SK-N-SH (cell line): Measurements from ENCODE around the gene SDK1. TPM values are rescaled to one million over a fixed set of nuclear protein-coding genes. Genes with fewer than 3 reads are reported as not detected.

Experiments
- CTCF ChIA-PET: fragments of 300-600, 350-600 bp; formaldehyde crosslinking; extraction: SDS; loops from one replicate; lab custom pipeline; 2021; lab: Yijun Ruan, JAX
- POLR2A ChIA-PET: fragments of 350-600 bp; sonication (Branson Sonifier 250); formaldehyde crosslinking; extraction: SDS; loops from one replicate; lab custom pipeline; 2020; ENCODE audit warnings: antibody characterized with exemption, inconsistent platforms; lab: Yijun Ruan, JAX
- DNase-seq: peaks from one replicate; pipeline ENCODE4 v3.0.0; 2012
- H2AFZ ChIP-seq: fragments of 200-600 bp; sonication (generic); 2 replicates; pipeline ENCODE4 v1.8.1; 2016; ENCODE audit warnings: antibody characterized with exemption, mild to moderate bottlenecking, low read depth
- H3F3A ChIP-seq: fragments of 200-600 bp; sonication (generic); replicated peaks from 2 replicates; pipeline ENCODE3; 2016; ENCODE audit warnings: antibody characterized with exemption, mild to moderate bottlenecking; ENCODE audit not compliant: insufficient read depth
- H3K27ac ChIP-seq, 2 experiments: fragments of 200-500 bp in 1 of 2; fragments of 200-600 bp in 1 of 2; sonication (Bioruptor generic) in 1 of 2; sonication (generic), shearing (Covaris generic) in 1 of 2; 2 replicates each; pipeline versions ENCODE4 v1.5.1 to v1.6.1; 2014 to 2016; ENCODE audit warnings: low read depth in 2 of 2, inconsistent platforms in 1 of 2, low read length in 1 of 2, mild to moderate bottlenecking in 1 of 2, mixed read lengths in 1 of 2
- H3K27me3 ChIP-seq: fragments of 200-600 bp; sonication (generic), shearing (Covaris generic); 2 replicates; pipeline ENCODE4 v1.6.1; 2016; ENCODE audit warnings: mixed run types; ENCODE audit not compliant: insufficient read depth
- H3K36me3 ChIP-seq, 2 experiments: fragments of 200-500 bp in 1 of 2; fragments of 200-600 bp in 1 of 2; sonication (Bioruptor generic) in 1 of 2; sonication (generic) in 1 of 2; replicated peaks in 1 of 2; 2 replicates each; pipeline versions ENCODE3 to v1.5.1; 2014 to 2016; ENCODE audit warnings: low read length in 1 of 2, mild to moderate bottlenecking in 1 of 2; ENCODE audit not compliant: insufficient read depth in 2 of 2, control insufficient read depth in 1 of 2
- H3K4me1 ChIP-seq, 2 experiments: fragments of 200-500 bp in 1 of 2; fragments of 200-600 bp in 1 of 2; sonication (Bioruptor generic) in 1 of 2; sonication (generic), shearing (Covaris generic) in 1 of 2; 2 replicates each; pipeline versions ENCODE4 v1.5.1 to v1.6.1; 2014 to 2016; ENCODE audit warnings: low read depth in 1 of 2, low read length in 1 of 2, mixed run types in 1 of 2; ENCODE audit not compliant: insufficient read depth in 2 of 2, control insufficient read depth in 1 of 2
- H3K4me2 ChIP-seq: fragments of 200-600 bp; sonication (generic), shearing (Covaris generic); 2 replicates; pipeline ENCODE4 v1.6.1; 2017; ENCODE audit warnings: mixed run types
- H3K4me3 ChIP-seq, 2 experiments: fragments of 200-500 bp in 1 of 2; fragments of 200-600 bp in 1 of 2; sonication (Bioruptor generic) in 1 of 2; sonication (generic), shearing (Covaris generic) in 1 of 2; 2 replicates each; pipeline versions ENCODE4 v1.5.1 to v1.8.1; 2014 to 2016; ENCODE audit warnings: low read depth in 2 of 2, inconsistent platforms in 1 of 2, low read length in 1 of 2, mild to moderate bottlenecking in 1 of 2, mixed read lengths in 1 of 2, moderate library complexity in 1 of 2
- H3K79me2 ChIP-seq: fragments of 200-600 bp; sonication (generic); 2 replicates; pipeline ENCODE4 v1.8.1; 2017; ENCODE audit warnings: mild to moderate bottlenecking; ENCODE audit not compliant: insufficient read depth
- H3K9ac ChIP-seq: fragments of 200-600 bp; sonication (generic); 2 replicates; pipeline ENCODE4 v1.6.1; 2017; ENCODE audit warnings: mixed run types
- H3K9me2 ChIP-seq: fragments of 200-600 bp; sonication (generic); 2 replicates; pipeline ENCODE4 v1.6.1; 2017; ENCODE audit warnings: mixed run types
- H3K9me3 ChIP-seq: fragments of 200-600 bp; sonication (generic); 2 replicates; pipeline ENCODE4 v1.6.1; 2017; ENCODE audit warnings: mixed run types, mild to moderate bottlenecking, moderate library complexity
- H4K20me1 ChIP-seq: fragments of 200-600 bp; sonication (generic); 2 replicates; pipeline ENCODE4 v1.6.1; 2017; ENCODE audit warnings: mild to moderate bottlenecking, mixed run types; ENCODE audit not compliant: insufficient read depth
- ELF1 ChIP-seq: IDR thresholded peaks from 2 replicates; pipeline ENCODE4 v1.4.0; 2012
- EP300 ChIP-seq, 2 experiments: IDR thresholded peaks; 2 replicates each; pipeline versions ENCODE4 v1.4.0 to v1.6.1; 2012; ENCODE audit warnings: borderline replicate concordance in 1 of 2, low read depth in 1 of 2, low read length in 1 of 2
- EZH2phosphoT487 ChIP-seq: fragments of 200-600 bp; sonication (generic); IDR thresholded peaks from 2 replicates; pipeline ENCODE4 v1.6.1; 2017; ENCODE audit warnings: low read depth, mixed run types, mild to moderate bottlenecking, antibody characterized with exemption, moderate library complexity, borderline replicate concordance
- FOXM1 ChIP-seq: IDR thresholded peaks from 2 replicates; pipeline ENCODE4 v1.4.0; 2012; ENCODE audit warnings: low read depth, mild to moderate bottlenecking
- GABPA ChIP-seq: IDR thresholded peaks from 2 replicates; pipeline ENCODE4 v1.4.0; 2012; ENCODE audit warnings: low read depth, mild to moderate bottlenecking
- MEF2A ChIP-seq: IDR thresholded peaks from 2 replicates; pipeline ENCODE4 v1.4.0; 2012; ENCODE audit warnings: low read depth, borderline replicate concordance
- NRF1 ChIP-seq: IDR thresholded peaks from 2 replicates; pipeline ENCODE4 v1.6.1; 2012; ENCODE audit warnings: low read depth, mild to moderate bottlenecking, low read length
- POLR2AphosphoS5 ChIP-seq: IDR thresholded peaks from 2 replicates; pipeline ENCODE4 v1.6.1; 2012; ENCODE audit warnings: low read depth, low read length
- SIN3A ChIP-seq: IDR thresholded peaks from 2 replicates; pipeline ENCODE4 v1.6.1; 2012; ENCODE audit warnings: low read depth, mild to moderate bottlenecking, low read length, moderate library complexity, borderline replicate concordance
- TAF1 ChIP-seq: IDR thresholded peaks from 2 replicates; pipeline ENCODE4 v1.6.1; 2012; ENCODE audit warnings: low read depth, mild to moderate bottlenecking, low read length, moderate library complexity, borderline replicate concordance
- TCF12 ChIP-seq: IDR thresholded peaks from 2 replicates; pipeline ENCODE4 v1.4.0; 2012
- USF2 ChIP-seq: fragments of 150-350 bp; IDR thresholded peaks from 2 replicates; pipeline ENCODE4 v1.6.1; 2017; ENCODE audit warnings: antibody characterized with exemption, low read length, low read depth, borderline replicate concordance
- YY1 ChIP-seq: IDR thresholded peaks from 2 replicates; pipeline ENCODE4 v1.4.0; 2012; ENCODE audit warnings: low read depth, mild to moderate bottlenecking
- WGBS: methylation state at CpG from one replicate; pipeline ENCODE4 v1.1.6; 2017; ENCODE audit warnings: low lambda C conversion rate; 5-methylcytosine and 5-hydroxymethylcytosine counted together
- polyA plus RNA-seq, 3 experiments: library from polyadenylated mRNA; depleted of rRNA; stranded (reverse); fragments of >200 nt; gene quantifications; 2 replicates each; pipeline ENCODE4 v1.2.3, GENCODE V29; 2012

Gene SDK1
- polyA plus RNA-seq, 1 of the 3 experiments (the other 2 are of a cell fraction) = 1.2 TPM

GRCh38 chr7:4151926-4152549, 851.0 kb downstream of the SDK1 start:
- POLR2A ChIA-PET = no interaction called here
- no peaks in the 10 kb centered on the region for H3K79me2 ChIP-seq
- DNase-seq = no peak
- H3K27ac ChIP-seq = no peak overlapping the region
- H3K36me3 ChIP-seq = no peaks in the 10 kb centered on the region
- H3K4me1 ChIP-seq = peaks cover 0 to 32% of the 10 kb centered on the region in 2 experiments; a peak in 1 of 4 replicates
- H2AFZ ChIP-seq = no peak overlapping the region
- H3K4me2 ChIP-seq = no peak overlapping the region
- no peaks in the 10 kb centered on the region for H3K9me3 ChIP-seq
- no peaks in the 10 kb centered on the region for H3F3A ChIP-seq
- no peaks in the 10 kb centered on the region for H4K20me1 ChIP-seq
- no peaks in the 10 kb centered on the region for H3K27me3 ChIP-seq
- CTCF ChIA-PET = interaction anchor here (1.4 kb wide), 1 partner anchor 11 kb away, joined by 3 read pairs; no protein-coding TSS in a partner anchor
- H3K9me2 ChIP-seq = no peaks in the 10 kb centered on the region
- H3K4me3 ChIP-seq = no peak overlapping the region
- no peak for TF ChIP-seq GABPA
- no peak for TF ChIP-seq NRF1
- TF ChIP-seq SIN3A = no peak
- no peak for TF ChIP-seq TAF1
- no peak for TF ChIP-seq FOXM1
- no peak for TF ChIP-seq YY1
- no peak for TF ChIP-seq EP300 (IDR thresholded peaks at IDR 0.05; ENCODE audit: borderline replicate concordance in 1 of 2, low read depth in 1 of 2, low read length in 1 of 2)
- no peak for TF ChIP-seq TCF12
- TF ChIP-seq, all 33 proteins: peak for 0
- WGBS = 71% methylated on average over 7 of the region's 13 CpGs
- no peak overlapping the region for H3K9ac ChIP-seq

- DNase-seq = no peak
- Histone ChIP-seq H3K79me2 (no peaks in the 10 kb centered on the region), H2AFZ (no peak overlapping the region), H3K27ac (no peak overlapping the region), H3K4me1 (peaks cover 0 to 34% of the 10 kb centered on the region in 2 experiments; a peak in 1 of 4 replicates), H3K9me2 (no peaks in the 10 kb centered on the region), H3K9ac (no peak overlapping the region), H3K36me3 (no peaks in the 10 kb centered on the region), H3K4me3 (no peak overlapping the region), H4K20me1 (no peaks in the 10 kb centered on the region), H3K27me3 (no peaks in the 10 kb centered on the region), H3K4me2 (no peak overlapping the region), H3K9me3 (no peaks in the 10 kb centered on the region), H3F3A (no peaks in the 10 kb centered on the region)
- ChIA-PET POLR2A (interaction anchor here (1.5 to 2.2 kb wide), 2 partner anchors 10 kb away, joined by 5 to 9 read pairs; no protein-coding TSS in a partner anchor), CTCF (interaction anchor here (0.5 to 0.6 kb wide), 2 partner anchors 49 to 69 kb away, joined by 3 read pairs; no protein-coding TSS in a partner anchor)
- no peak for TF ChIP-seq POLR2AphosphoS5
- no peak for TF ChIP-seq ELF1
- TF ChIP-seq EP300 (IDR thresholded peaks at IDR 0.05; ENCODE audit: borderline replicate concordance in 1 of 2, low read depth in 1 of 2, low read length in 1 of 2) = no peak
- no peak for TF ChIP-seq MEF2A
- no peak for TF ChIP-seq USF2
- TF ChIP-seq EZH2phosphoT487 = no peak
- TF ChIP-seq YY1 = no peak
- no peak for TF ChIP-seq SIN3A
- 48% methylated on average over 12 of the region's 12 CpGs for WGBS
Measured at GRCh38 chr7:4154882-4155535, 854.0 kb downstream of the SDK1 start.
